DND-41 (cell line): ENCODE results near the gene FAM222A.
A peak's percentile ranks its signal among the peaks of the same experiment; 100 is the strongest.

Experiments used
- ATAC-seq: fragments of 200-7000 bp; cut with Tn5 transposase; 3 replicates; pipeline ENCODE4 v1.9.1; 2021; ENCODE audit warnings: low read depth; ENCODE audit not compliant: insufficient read depth
- DNase-seq: peaks from one replicate; pipeline ENCODE4 v3.0.0-alpha.2; 2020
- H2AFZ ChIP-seq: 2 replicates; pipeline ENCODE4 v1.6.0; 2012; ENCODE audit warnings: low read depth, low read length
- H3K27ac ChIP-seq: 2 replicates; pipeline ENCODE4 v1.5.1; 2012; ENCODE audit warnings: low read length, inconsistent platforms
- H3K27me3 ChIP-seq: fragments of 200-600 bp; sonication (generic); 2 replicates; pipeline ENCODE4 v1.6.0; 2012; ENCODE audit warnings: low read length, mild to moderate bottlenecking, inconsistent platforms; ENCODE audit not compliant: insufficient read depth, poor library complexity
- H3K36me3 ChIP-seq: 2 replicates; pipeline ENCODE4 v1.5.1; 2012; ENCODE audit warnings: low read length, inconsistent platforms; ENCODE audit not compliant: insufficient read depth
- H3K4me1 ChIP-seq: 2 replicates; pipeline ENCODE4 v1.5.1; 2012; ENCODE audit warnings: mild to moderate bottlenecking, low read length; ENCODE audit not compliant: insufficient read depth
- H3K4me2 ChIP-seq: 2 replicates; pipeline ENCODE4 v1.6.0; 2012; ENCODE audit warnings: mild to moderate bottlenecking, moderate library complexity, low read length, inconsistent platforms; ENCODE audit not compliant: insufficient read depth
- H3K4me3 ChIP-seq, 2 experiments: fragments of 200-600 bp in 1 of 2; shearing (Covaris generic) in 1 of 2; 2 replicates each; pipeline ENCODE4 v1.5.1; 2012 to 2016; ENCODE audit warnings: inconsistent platforms in 2 of 2, low read length in 2 of 2, mild to moderate bottlenecking in 2 of 2, low read depth in 1 of 2, moderate library complexity in 1 of 2
- H3K79me2 ChIP-seq: 2 replicates; pipeline ENCODE4 v1.6.0; 2012; ENCODE audit warnings: low read length, inconsistent platforms; ENCODE audit not compliant: insufficient read depth
- H3K9ac ChIP-seq: 2 replicates; pipeline ENCODE4 v1.6.0; 2012; ENCODE audit warnings: low read depth, mild to moderate bottlenecking, inconsistent platforms, low read length, moderate library complexity
- H3K9me3 ChIP-seq: 2 replicates; pipeline ENCODE4 v1.5.1; 2012; ENCODE audit warnings: low read length, moderate library complexity, mild to moderate bottlenecking, inconsistent platforms; ENCODE audit not compliant: insufficient read depth, severe bottlenecking
- H4K20me1 ChIP-seq: 2 replicates; pipeline ENCODE4 v1.6.0; 2012; ENCODE audit warnings: low read length; ENCODE audit not compliant: insufficient read depth
- EZH2 ChIP-seq: IDR thresholded peaks from 3 replicates; pipeline ENCODE4 v1.6.1; 2012; ENCODE audit warnings: borderline replicate concordance, low read depth, mild to moderate bottlenecking, moderate library complexity, low read length, inconsistent platforms; ENCODE audit not compliant: severe bottlenecking
- TF ChIP-seq, protein P1 (sequence below): IDR thresholded peaks from 2 replicates; pipeline ENCODE4 v1.5.1; 2012; ENCODE audit warnings: borderline replicate concordance, low read length, moderate library complexity, mild to moderate bottlenecking; ENCODE audit not compliant: poor library complexity, severe bottlenecking; ENCODE audit errors: extremely low read depth

Gene FAM222A

DNA sequence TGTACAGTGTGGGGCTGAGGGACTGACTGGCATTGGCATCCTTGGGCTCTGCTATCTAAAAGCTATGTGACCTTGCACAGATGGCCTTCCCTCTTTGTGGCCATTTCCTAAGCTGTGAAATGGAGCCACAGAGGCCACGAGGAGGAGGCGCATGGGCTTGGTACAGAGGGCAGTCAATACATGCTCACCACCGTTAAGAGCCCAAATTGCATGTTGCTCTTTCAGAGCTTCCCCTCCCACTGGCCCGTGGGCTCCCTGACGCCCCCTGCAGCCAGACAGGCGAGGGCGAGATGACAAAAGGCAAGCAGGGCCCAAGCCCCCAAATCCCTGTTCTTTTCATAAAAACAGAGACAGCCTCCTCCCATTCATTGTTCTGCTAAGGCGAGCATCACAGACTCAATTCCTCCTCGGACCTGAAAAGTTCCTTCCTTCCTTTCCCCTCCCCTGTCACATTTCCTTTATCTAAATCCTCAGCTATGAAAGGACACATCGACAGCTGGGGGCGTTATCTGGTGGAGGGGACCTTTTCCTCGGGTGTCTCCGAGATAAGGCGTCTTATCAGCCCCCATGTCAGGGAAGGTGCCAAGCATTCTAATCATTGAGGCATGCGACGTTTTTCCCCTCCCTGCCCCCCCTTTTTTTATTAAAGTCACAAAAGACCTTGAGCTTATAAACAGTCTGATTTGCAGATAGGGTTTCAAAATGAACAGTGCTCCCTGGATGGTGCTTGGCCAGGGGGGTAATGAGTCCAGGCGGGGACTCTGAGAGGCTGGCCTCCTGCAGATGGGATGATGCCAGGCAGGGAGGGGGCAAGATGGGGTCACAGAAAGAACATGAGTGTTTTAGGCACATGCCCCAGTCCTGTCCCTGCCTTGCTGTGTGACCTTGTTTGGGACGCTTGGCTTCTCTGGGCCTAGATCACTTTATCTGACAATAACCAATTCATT, 26.4 kb downstream of the FAM222A start:
- no peak overlapping the region for H3K4me3 ChIP-seq
- no peaks in the 10 kb centered on the region for H3K36me3 ChIP-seq
- TF ChIP-seq, protein P1, sequence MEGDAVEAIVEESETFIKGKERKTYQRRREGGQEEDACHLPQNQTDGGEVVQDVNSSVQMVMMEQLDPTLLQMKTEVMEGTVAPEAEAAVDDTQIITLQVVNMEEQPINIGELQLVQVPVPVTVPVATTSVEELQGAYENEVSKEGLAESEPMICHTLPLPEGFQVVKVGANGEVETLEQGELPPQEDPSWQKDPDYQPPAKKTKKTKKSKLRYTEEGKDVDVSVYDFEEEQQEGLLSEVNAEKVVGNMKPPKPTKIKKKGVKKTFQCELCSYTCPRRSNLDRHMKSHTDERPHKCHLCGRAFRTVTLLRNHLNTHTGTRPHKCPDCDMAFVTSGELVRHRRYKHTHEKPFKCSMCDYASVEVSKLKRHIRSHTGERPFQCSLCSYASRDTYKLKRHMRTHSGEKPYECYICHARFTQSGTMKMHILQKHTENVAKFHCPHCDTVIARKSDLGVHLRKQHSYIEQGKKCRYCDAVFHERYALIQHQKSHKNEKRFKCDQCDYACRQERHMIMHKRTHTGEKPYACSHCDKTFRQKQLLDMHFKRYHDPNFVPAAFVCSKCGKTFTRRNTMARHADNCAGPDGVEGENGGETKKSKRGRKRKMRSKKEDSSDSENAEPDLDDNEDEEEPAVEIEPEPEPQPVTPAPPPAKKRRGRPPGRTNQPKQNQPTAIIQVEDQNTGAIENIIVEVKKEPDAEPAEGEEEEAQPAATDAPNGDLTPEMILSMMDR, result peak; percentile 52
- no peak for TF ChIP-seq EZH2
- H4K20me1 ChIP-seq, result peaks cover 12% of the 10 kb centered on the region; the same call in 1 of the 2 replicates
- no peaks in the 10 kb centered on the region for H3K27me3 ChIP-seq
- no peak overlapping the region for H3K9ac ChIP-seq
- DNase-seq (no peak), ATAC-seq (no peak)
- H3K9me3 ChIP-seq, result no peaks in the 10 kb centered on the region
- no peaks in the 10 kb centered on the region for H3K79me2 ChIP-seq
- no peak overlapping the region for H2AFZ ChIP-seq
- no peaks in the 10 kb centered on the region for H3K4me1 ChIP-seq
- no peak overlapping the region for H3K4me2 ChIP-seq
- H3K27ac ChIP-seq, result no peak overlapping the region

DNA sequence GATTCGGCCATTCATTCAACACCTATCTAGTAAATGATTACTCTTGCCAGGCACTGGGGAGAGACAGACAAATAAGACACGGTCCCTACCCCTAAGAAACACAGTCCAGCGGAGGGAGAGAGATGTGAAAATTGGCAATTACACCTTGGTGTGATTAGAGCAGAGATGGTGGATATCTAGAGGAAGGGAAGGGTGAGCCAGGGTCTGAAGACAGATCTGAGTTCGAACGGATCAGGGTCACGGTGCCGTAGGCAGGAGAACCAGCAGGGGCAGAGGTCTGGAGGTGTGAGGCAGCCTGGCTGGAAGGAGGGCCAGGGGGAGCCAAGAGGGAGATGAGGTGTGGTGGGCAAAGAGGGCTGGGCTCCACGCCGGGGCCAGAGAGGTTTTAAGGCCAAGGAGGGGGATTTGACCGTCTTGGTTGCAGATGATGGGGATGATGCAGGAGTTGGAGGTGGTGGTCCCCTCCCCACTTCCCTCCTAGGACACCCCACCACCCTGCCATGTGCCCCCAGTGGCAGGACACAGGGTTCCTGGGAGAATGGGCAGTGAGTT, 27.1 kb downstream of the FAM222A start:
- ATAC-seq, result no peak
- Histone ChIP-seq H3K4me2 (no peak overlapping the region), H3K9ac (no peak overlapping the region), H3K9me3 (no peaks in the 10 kb centered on the region), H3K79me2 (no peaks in the 10 kb centered on the region), H3K4me1 (no peaks in the 10 kb centered on the region), H3K27me3 (no peaks in the 10 kb centered on the region), H3K27ac (no peak overlapping the region), H3K36me3 (no peaks in the 10 kb centered on the region), H2AFZ (no peak overlapping the region), H3K4me3 (no peak overlapping the region), H4K20me1 (peaks cover 9% of the 10 kb centered on the region; the same call in 1 of the 2 replicates)
- TF ChIP-seq, protein P1, result no peak
- TF ChIP-seq EZH2, result no peak
- no peak for DNase-seq

DNA sequence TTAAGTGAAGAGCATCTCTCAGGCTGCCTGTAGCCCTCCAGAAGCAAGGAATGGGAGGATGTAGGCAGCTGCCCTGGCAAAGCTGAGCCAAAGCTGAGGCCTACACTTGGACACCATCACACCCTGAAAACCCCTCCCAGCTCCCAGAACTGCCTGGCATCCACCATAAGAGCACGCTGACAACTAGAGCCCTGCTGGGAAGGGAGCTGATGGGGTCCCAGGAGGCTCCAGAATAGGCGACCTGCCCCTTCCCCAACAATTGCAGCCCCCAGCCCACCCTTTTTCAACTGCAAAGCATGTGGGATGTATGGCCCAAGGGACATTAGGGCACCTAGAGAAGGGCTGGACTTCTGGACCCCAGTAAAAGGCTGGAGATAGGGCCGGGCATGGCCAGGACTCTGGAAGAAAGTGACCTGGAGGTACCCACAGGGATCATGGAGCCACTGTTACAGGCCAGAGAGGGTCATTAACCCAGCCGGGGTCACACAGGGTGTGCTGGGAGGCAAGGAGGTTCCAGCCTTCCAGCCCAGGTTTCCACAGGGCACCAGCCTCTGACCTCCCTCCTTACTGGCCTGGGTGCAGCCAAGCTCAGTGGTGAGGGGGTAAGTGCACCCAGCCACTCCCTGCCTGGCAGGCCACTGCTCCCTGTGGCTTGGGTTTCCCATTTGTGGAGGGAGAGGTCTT, 27.8 kb downstream of the FAM222A start:
- Histone ChIP-seq H3K27me3 (no peaks in the 10 kb centered on the region), H3K4me3 (no peak overlapping the region), H3K36me3 (no peaks in the 10 kb centered on the region), H4K20me1 (peaks cover 6% of the 10 kb centered on the region; the same call in 1 of the 2 replicates), H3K79me2 (no peaks in the 10 kb centered on the region), H3K4me2 (no peak overlapping the region), H3K9ac (no peak overlapping the region), H3K4me1 (no peaks in the 10 kb centered on the region), H3K27ac (no peak overlapping the region), H3K9me3 (no peaks in the 10 kb centered on the region), H2AFZ (no peak overlapping the region)
- TF ChIP-seq, protein P1, result no peak
- TF ChIP-seq EZH2, result no peak
- DNase-seq (no peak), ATAC-seq (no peak)
